K562 (cell line): ENCODE results near the gene SLC26A11. TPM values are rescaled to one million over a fixed set of nuclear protein-coding genes. Genes with fewer than 3 reads are reported as not detected.

Experiments
- ATAC-seq: fragments of 200-7000 bp; cut with Tn5 transposase; 3 replicates; pipeline ENCODE4 v1.9.1; 2020; ENCODE audit warnings: moderate library complexity
- BruUV-seq: library from RNA; stranded (reverse); fragments of 400-500 nt; replicated peaks from 2 replicates; lab custom pipeline; 2021; lab: Mats Ljungman, UMichigan
- CTCF ChIA-PET: fragments of 300-600 bp; formaldehyde crosslinking; extraction: SDS; loops from one replicate; lab custom pipeline; 2021; ENCODE audit warnings: low intra/inter-chr PET ratio; lab: Yijun Ruan, JAX
- POLR2A ChIA-PET: fragments of 300-600, 350-650 bp; sonication (Branson Sonifier 250); formaldehyde crosslinking; extraction: SDS; loops from one replicate; lab custom pipeline; 2021; ENCODE audit warnings: antibody characterized with exemption, inconsistent platforms; lab: Yijun Ruan, JAX
- DNase-seq, 4 experiments: peaks; one replicate each; pipeline versions ENCODE4 v3.0.0 to v3.0.0-alpha.2; 2011 to 2018; ENCODE audit warnings: low spot score in 3 of 4, mixed read lengths in 3 of 4; ENCODE audit errors: extremely low read depth in 1 of 4
- FAIRE-seq: peaks from 2 replicates; lab custom pipeline; 2011; peaks lifted over from hg19 to GRCh38; lab: Jason Lieb, UNC
- H2AFZ ChIP-seq: 2 replicates; pipeline ENCODE4 v1.6.0; 2011; ENCODE audit warnings: low read depth, low read length, control low read depth, inconsistent platforms
- H3K27ac ChIP-seq: fragments of 200-600 bp; 3 replicates; pipeline ENCODE4 v1.8.0; 2011; ENCODE audit warnings: low read depth, mild to moderate bottlenecking, control low read depth, inconsistent platforms, low read length, moderate library complexity, mixed read lengths; ENCODE audit errors: extremely low read depth
- H3K27me3 ChIP-seq, 2 experiments: fragments of 300-600 bp in 1 of 2; 2 replicates in 1 of 2; 3 replicates in 1 of 2; pipeline versions ENCODE4 v1.6.0 to v1.8.0; 2011; ENCODE audit warnings: inconsistent platforms in 2 of 2, low read length in 2 of 2, mild to moderate bottlenecking in 1 of 2, mixed read lengths in 1 of 2, moderate library complexity in 1 of 2; ENCODE audit not compliant: control insufficient read depth in 2 of 2, insufficient read depth in 2 of 2
- H3K36me3 ChIP-seq: fragments of 300-600 bp; 3 replicates; pipeline ENCODE4 v1.8.0; 2011; ENCODE audit warnings: mild to moderate bottlenecking, low read length, inconsistent platforms; ENCODE audit not compliant: control insufficient read depth, insufficient read depth
- H3K4me1 ChIP-seq, 2 experiments: fragments of 200-600 bp in 1 of 2; replicated peaks in 1 of 2; 2 replicates in 1 of 2; 3 replicates in 1 of 2; pipeline versions ENCODE4 v1.5.1 to v1.8.0; 2011; ENCODE audit warnings: inconsistent platforms in 2 of 2, low read length in 2 of 2, mild to moderate bottlenecking in 1 of 2, mixed read lengths in 1 of 2, moderate library complexity in 1 of 2; ENCODE audit not compliant: control insufficient read depth in 2 of 2, insufficient read depth in 2 of 2
- H3K4me2 ChIP-seq: 2 replicates; pipeline ENCODE4 v1.6.1; 2011; ENCODE audit warnings: low read length, control low read depth, inconsistent platforms, mixed read lengths; ENCODE audit not compliant: insufficient read depth
- H3K4me3 ChIP-seq: fragments of 200-600 bp; sonication (generic), shearing (Covaris generic); 2 replicates; pipeline ENCODE4 v1.5.1; 2016; ENCODE audit warnings: control low read depth, inconsistent platforms
- H3K79me2 ChIP-seq: fragments of 200-600 bp; 3 replicates; pipeline ENCODE4 v1.8.0; 2011; ENCODE audit warnings: low read length, inconsistent platforms; ENCODE audit not compliant: control insufficient read depth, insufficient read depth
- H3K9ac ChIP-seq, 2 experiments: 2 replicates each; pipeline versions ENCODE4 v1.6.0 to v1.6.1; 2011; ENCODE audit warnings: low read depth in 2 of 2, low read length in 2 of 2, control low read depth in 1 of 2, inconsistent platforms in 1 of 2, mild to moderate bottlenecking in 1 of 2, mixed read lengths in 1 of 2; ENCODE audit not compliant: insufficient read depth in 1 of 2
- H3K9me1 ChIP-seq: one replicate; pipeline ENCODE4 v1.6.0; 2011; ENCODE audit warnings: inconsistent platforms, mild to moderate bottlenecking, low read length, moderate library complexity; ENCODE audit not compliant: control insufficient read depth, insufficient read depth
- H3K9me3 ChIP-seq: replicated peaks from 2 replicates; pipeline ENCODE4 v1.5.1; 2011; ENCODE audit warnings: low read depth, low read length, inconsistent platforms; ENCODE audit not compliant: control insufficient read depth, insufficient read depth
- H4K20me1 ChIP-seq: replicated peaks from 2 replicates; pipeline ENCODE4 v1.6.1; 2011; ENCODE audit warnings: low read length, inconsistent platforms, mixed read lengths; ENCODE audit not compliant: control insufficient read depth, insufficient read depth
- ATF7 ChIP-seq: fragments of 450-650 bp; IDR thresholded peaks from 2 replicates; pipeline ENCODE4 v1.7.1; 2014; ENCODE audit warnings: mild to moderate bottlenecking, moderate library complexity
- DIDO1 ChIP-seq: fragments of 450-650 bp; IDR thresholded peaks from 2 replicates; pipeline ENCODE4 v1.6.1; 2016; ENCODE audit warnings: low read depth, missing biosample characterization, missing genetic modification characterization
- E2F3 ChIP-seq: fragments of 250-450 bp; sonication (Bioruptor Pico); IDR thresholded peaks from 2 replicates; pipeline ENCODE4 v1.4.0; 2020; ENCODE audit warnings: mild to moderate bottlenecking
- NR2C1 ChIP-seq, 2 experiments: fragments of 450-650 bp; IDR thresholded peaks; 2 replicates each; pipeline ENCODE4 v1.6.1; 2017; ENCODE audit warnings: mild to moderate bottlenecking in 2 of 2, antibody characterized with exemption in 1 of 2, inconsistent platforms in 1 of 2, missing compliant biosample characterization in 1 of 2, missing genetic modification characterization in 1 of 2
- PRMT5 ChIP-seq: sonication (generic); formaldehyde crosslinking; IDR thresholded peaks from 2 replicates; pipeline ENCODE4 v1.5.0; 2020; ENCODE audit warnings: missing genetic modification reagents
- STAT5B ChIP-seq: fragments of 250-450 bp; sonication (Bioruptor Pico); IDR thresholded peaks from 2 replicates; pipeline ENCODE4 v1.8.0; 2021; ENCODE audit warnings: mild to moderate bottlenecking, inconsistent platforms
- STAT6 ChIP-seq: sonication (generic); formaldehyde crosslinking; IDR thresholded peaks from 2 replicates; pipeline ENCODE4 v1.8.1; 2023; ENCODE audit warnings: mild to moderate bottlenecking, missing genetic modification reagents
- TGIF2 ChIP-seq: sonication (generic); formaldehyde crosslinking; IDR thresholded peaks from 2 replicates; pipeline ENCODE4 v1.8.1; 2022; ENCODE audit warnings: mild to moderate bottlenecking, missing genetic modification reagents, moderate library complexity
- ZBTB8A ChIP-seq: fragments of 450-650 bp; IDR thresholded peaks from 2 replicates; pipeline ENCODE4 v1.6.1; 2018; ENCODE audit warnings: mild to moderate bottlenecking, moderate library complexity; ENCODE audit not compliant: partially characterized antibody
- ZNF121 ChIP-seq: sonication (generic); formaldehyde crosslinking; conservative IDR thresholded peaks from 2 replicates; pipeline ENCODE4 v1.8.0; 2022; ENCODE audit warnings: missing genetic modification reagents
- ZNF507 ChIP-seq: conservative IDR thresholded peaks from 2 replicates; pipeline ENCODE4 v1.6.1; 2017; ENCODE audit warnings: missing genetic modification characterization, missing compliant biosample characterization
- ZNF77 ChIP-seq: fragments of 250-450 bp; sonication (Bioruptor Pico); IDR thresholded peaks from 2 replicates; pipeline ENCODE4 v1.5.0; 2020
- ZNF778 ChIP-seq: fragments of 450-650 bp; formaldehyde crosslinking; IDR thresholded peaks from 2 replicates; pipeline ENCODE4 v1.4.0; 2020; ENCODE audit warnings: mild to moderate bottlenecking, moderate library complexity
- ZNF79 ChIP-seq: fragments of 250-450 bp; sonication (Bioruptor Pico); IDR thresholded peaks from 2 replicates; pipeline ENCODE4 v1.4.0; 2020; ENCODE audit warnings: low read depth, mild to moderate bottlenecking, moderate library complexity
- WGBS: fragments of 100-300 bp; shearing (Covaris generic); methylation state at CpG from one replicate; pipeline ENCODE4 v1.1.6; 2016; ENCODE audit warnings: low coverage, mixed read lengths; ENCODE audit not compliant: insufficient coverage; ENCODE audit errors: missing lambda C conversion rate; 5-methylcytosine and 5-hydroxymethylcytosine counted together
- in situ Hi-C: fragments of 300-500 bp; cut with MboI; formaldehyde crosslinking; loops from 4 replicates; pipeline ENCODE4 v1.15.0; 2018; ENCODE audit warnings: inconsistent platforms, mixed read lengths
- intact Hi-C: fragments of 100-400 bp; cut with micrococcal nuclease; formaldehyde crosslinking; loops from 2 replicates; pipeline ENCODE4 v1.14.2; 2022
- polyA plus RNA-seq, 8 experiments: library from polyadenylated mRNA; depleted of rRNA in 4 of 8; stranded (reverse) in 5 of 8; unstranded in 3 of 8; fragments of >200 nt; fragmentation: Nextera tagmentation in 2 of 8; fragmentation: Illumina TruSeq in 1 of 8; extraction: Ambion mirVana in 2 of 8; extraction: Trizol in 1 of 8; gene quantifications; 2 replicates each; pipeline versions ENCODE4 v1.2.1 to v1.2.3, GENCODE V29; 2011 to 2014; ENCODE audit warnings: inconsistent platforms in 1 of 8, missing spikeins in 1 of 8
- total RNA-seq, 7 experiments: library from RNA; depleted of rRNA in 6 of 7; stranded (reverse); fragments of >200 nt in 6 of 7; fragmentation: Illumina TruSeq in 2 of 7; extraction: Trizol in 2 of 7; gene quantifications; 2 replicates each; pipeline versions ENCODE4 v1.2.1 to v1.2.3, GENCODE V29; 2011 to 2021; ENCODE audit warnings: low replicate concordance in 1 of 7

The SLC26A11 gene
- total and polyA plus RNA-seq, 9 of the 15 experiments (the other 6 are each of a cell fraction or from before 2014, with no cell fraction given), result 0.06 to 3.1 (median 1.2) TPM; not detected in 1

DNA sequence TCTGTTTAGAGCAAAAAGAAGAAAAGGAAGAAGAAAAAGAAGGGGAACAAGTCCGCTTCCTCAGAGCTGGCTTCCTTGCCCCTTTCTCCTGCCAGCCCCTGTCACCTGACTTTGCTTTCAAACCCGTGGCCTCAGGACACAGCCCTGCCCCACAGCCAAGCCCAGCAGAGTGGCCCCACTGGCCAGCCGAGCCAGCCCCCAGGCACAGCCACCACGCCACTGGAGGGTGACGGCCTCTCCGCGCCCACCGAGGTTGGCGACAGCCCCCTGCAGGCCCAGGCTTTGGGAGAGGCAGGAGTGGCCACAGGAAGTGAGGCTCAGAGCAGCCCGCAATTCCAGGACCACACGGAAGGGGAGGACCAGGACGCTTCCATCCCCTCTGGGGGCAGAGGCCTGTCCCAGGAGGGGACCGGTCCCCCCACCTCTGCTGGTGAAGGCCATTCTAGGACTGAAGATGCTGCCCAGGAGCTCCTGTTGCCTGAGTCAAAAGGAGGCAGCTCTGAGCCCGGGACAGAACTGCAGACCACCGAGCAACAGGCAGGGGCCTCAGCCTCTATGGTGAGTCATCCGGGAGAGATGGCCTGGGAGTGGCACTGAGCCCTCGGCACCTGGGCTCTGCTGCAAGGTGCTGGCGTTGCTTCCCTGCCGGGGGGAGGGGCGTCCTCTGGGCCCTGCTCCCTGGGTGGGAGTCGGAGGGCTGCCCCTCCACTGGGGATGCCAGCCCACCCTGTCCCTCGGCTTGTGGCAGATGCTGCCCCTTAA lies 67.8 kb downstream of the SLC26A11 start (continued):
- TF ChIP-seq STAT6 (CRISPR knock-in tag) (no peak), ZNF79 (CRISPR knock-in tag) (no peak)

DNA sequence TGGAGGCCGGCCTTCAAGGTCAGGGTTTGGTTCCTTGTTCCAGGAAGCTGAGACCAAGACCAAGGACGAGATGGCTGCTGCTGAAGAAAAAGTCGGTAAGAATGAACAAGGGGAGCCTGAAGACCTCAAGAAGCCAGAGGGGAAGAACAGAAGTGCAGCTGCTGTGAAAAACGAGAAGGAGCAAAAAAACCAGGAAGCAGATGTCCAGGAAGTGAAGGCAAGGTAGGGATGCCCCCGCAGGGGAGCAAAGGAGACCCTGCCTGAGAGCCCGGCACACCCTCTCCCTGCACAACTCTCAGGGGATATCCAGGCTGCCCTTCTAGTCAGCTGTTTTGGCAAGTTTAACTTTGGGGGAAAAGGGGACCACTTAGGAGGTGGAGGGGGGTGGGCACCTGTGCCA lies 69.4 kb downstream of the SLC26A11 start:
- Histone ChIP-seq H3K27ac (no peak overlapping the region), H3K4me1 (peaks cover 4 to 8% of the 10 kb centered on the region in 2 experiments; a peak in 2 of 5 replicates), H3K9me3 (no peaks in the 10 kb centered on the region), H3K79me2 (no peaks in the 10 kb centered on the region), H3K9ac (no peak overlapping the region), H3K9me1 (peaks cover 3% of the 10 kb centered on the region), H4K20me1 (peaks cover 7% of the 10 kb centered on the region), H3K36me3 (peaks cover 45% of the 10 kb centered on the region; the same call in 2 of the 3 replicates), H3K4me3 (no peak overlapping the region), H2AFZ (no peak overlapping the region), H3K4me2 (no peak overlapping the region), H3K27me3 (no peaks in the 10 kb centered on the region)
- TF ChIP-seq E2F3 (CRISPR knock-in tag) (no peak), DIDO1 (tag) (no peak), ZNF778 (CRISPR knock-in tag) (no peak), PRMT5 (CRISPR knock-in tag) (no peak), TGIF2 (CRISPR knock-in tag) (no peak), ZBTB8A (no peak), ZNF121 (CRISPR knock-in tag) (no peak), ZNF77 (CRISPR knock-in tag) (no peak), ZNF507 (tag) (no peak), NR2C1 (IDR thresholded peaks at IDR 0.05) (no peak), NR2C1 (tag; IDR thresholded peaks at IDR 0.05) (no peak), ATF7 (no peak), STAT5B (CRISPR knock-in tag) (no peak)
- DNase-seq, result no peak
- CTCF ChIA-PET, result no interaction called here
- POLR2A ChIA-PET, result no interaction called here
- ATAC-seq, result no peak
- WGBS, result 77% methylated on average over 4 of the region's 6 CpGs
- FAIRE-seq, result no peak
- BruUV-seq, result no TSS peak
- intact Hi-C loops, result no loop called here
- in situ Hi-C loops, result no loop called here
